ENCODE results near the gene CIAO3.

The CIAO3 gene

GRCh38 chr16:695355-696089 is 45.3 kb downstream of the CIAO3 start (continued):
- peak; percentile 46; the same call in 1 of the 2 replicates for TF ChIP-seq HIC1 (tag by site-specific recombination; IDR thresholded peaks at IDR 0.05)
- no peak for TF ChIP-seq ZNF658 (tag by site-specific recombination; IDR thresholded peaks at IDR 0.05)
- no peak for TF ChIP-seq SETDB1 (IDR thresholded peaks at IDR 0.05; ENCODE audit: insufficient read length, low read length)
- no peak for TF ChIP-seq ZNF157 (tag by site-specific recombination; IDR thresholded peaks at IDR 0.05)
- peak; percentile 81 for TF ChIP-seq ZBTB8A (tag by site-specific recombination; IDR thresholded peaks at IDR 0.05)
- TF ChIP-seq ZNF169 (tag by site-specific recombination; IDR thresholded peaks at IDR 0.05), result no peak
- TF ChIP-seq ZNF2 (tag by site-specific recombination; IDR thresholded peaks at IDR 0.05), result peak; percentile 55; the same call in 1 of the 2 replicates
- TF ChIP-seq ZNF391 (tag by site-specific recombination; IDR thresholded peaks at IDR 0.05; ENCODE audit: borderline replicate concordance, low read depth), result peak; percentile 70; the same call in 1 of the 2 replicates
- TF ChIP-seq, protein P1, sequence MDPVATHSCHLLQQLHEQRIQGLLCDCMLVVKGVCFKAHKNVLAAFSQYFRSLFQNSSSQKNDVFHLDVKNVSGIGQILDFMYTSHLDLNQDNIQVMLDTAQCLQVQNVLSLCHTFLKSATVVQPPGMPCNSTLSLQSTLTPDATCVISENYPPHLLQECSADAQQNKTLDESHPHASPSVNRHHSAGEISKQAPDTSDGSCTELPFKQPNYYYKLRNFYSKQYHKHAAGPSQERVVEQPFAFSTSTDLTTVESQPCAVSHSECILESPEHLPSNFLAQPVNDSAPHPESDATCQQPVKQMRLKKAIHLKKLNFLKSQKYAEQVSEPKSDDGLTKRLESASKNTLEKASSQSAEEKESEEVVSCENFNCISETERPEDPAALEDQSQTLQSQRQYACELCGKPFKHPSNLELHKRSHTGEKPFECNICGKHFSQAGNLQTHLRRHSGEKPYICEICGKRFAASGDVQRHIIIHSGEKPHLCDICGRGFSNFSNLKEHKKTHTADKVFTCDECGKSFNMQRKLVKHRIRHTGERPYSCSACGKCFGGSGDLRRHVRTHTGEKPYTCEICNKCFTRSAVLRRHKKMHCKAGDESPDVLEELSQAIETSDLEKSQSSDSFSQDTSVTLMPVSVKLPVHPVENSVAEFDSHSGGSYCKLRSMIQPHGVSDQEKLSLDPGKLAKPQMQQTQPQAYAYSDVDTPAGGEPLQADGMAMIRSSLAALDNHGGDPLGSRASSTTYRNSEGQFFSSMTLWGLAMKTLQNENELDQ (tag by site-specific recombination; IDR thresholded peaks at IDR 0.05; ENCODE audit: low read depth), result no peak
- no peak for TF ChIP-seq ZNF677 (tag by site-specific recombination; IDR thresholded peaks at IDR 0.05)
- 0 out of 2 replicates have a peak, but pooled peaks have one; percentile 17 for TF ChIP-seq KLF16 (tag by site-specific recombination; IDR thresholded peaks at IDR 0.05)
- TF ChIP-seq, protein P2, sequence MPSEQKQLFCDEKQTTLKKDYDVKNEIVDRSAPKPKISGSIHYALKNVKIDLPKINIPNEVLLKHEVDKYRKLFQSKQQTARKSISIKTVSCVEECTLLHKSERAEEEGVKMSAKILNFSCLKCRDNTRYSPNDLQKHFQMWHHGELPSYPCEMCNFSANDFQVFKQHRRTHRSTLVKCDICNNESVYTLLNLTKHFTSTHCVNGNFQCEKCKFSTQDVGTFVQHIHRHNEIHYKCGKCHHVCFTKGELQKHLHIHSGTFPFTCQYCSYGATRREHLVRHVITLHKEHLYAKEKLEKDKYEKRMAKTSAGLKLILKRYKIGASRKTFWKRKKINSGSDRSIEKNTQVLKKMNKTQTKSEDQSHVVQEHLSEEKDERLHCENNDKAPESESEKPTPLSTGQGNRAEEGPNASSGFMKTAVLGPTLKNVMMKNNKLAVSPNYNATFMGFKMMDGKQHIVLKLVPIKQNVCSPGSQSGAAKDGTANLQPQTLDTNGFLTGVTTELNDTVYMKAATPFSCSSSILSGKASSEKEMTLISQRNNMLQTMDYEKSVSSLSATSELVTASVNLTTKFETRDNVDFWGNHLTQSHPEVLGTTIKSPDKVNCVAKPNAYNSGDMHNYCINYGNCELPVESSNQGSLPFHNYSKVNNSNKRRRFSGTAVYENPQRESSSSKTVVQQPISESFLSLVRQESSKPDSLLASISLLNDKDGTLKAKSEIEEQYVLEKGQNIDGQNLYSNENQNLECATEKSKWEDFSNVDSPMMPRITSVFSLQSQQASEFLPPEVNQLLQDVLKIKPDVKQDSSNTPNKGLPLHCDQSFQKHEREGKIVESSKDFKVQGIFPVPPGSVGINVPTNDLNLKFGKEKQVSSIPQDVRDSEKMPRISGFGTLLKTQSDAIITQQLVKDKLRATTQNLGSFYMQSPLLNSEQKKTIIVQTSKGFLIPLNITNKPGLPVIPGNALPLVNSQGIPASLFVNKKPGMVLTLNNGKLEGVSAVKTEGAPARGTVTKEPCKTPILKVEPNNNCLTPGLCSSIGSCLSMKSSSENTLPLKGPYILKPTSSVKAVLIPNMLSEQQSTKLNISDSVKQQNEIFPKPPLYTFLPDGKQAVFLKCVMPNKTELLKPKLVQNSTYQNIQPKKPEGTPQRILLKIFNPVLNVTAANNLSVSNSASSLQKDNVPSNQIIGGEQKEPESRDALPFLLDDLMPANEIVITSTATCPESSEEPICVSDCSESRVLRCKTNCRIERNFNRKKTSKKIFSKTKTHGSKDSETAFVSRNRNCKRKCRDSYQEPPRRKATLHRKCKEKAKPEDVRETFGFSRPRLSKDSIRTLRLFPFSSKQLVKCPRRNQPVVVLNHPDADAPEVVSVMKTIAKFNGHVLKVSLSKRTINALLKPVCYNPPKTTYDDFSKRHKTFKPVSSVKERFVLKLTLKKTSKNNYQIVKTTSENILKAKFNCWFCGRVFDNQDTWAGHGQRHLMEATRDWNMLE (tag by site-specific recombination; conservative IDR thresholded peaks at IDR 0.05; ENCODE audit: low read depth), result no peak
- no peak for TF ChIP-seq ZNF248 (tag by site-specific recombination; IDR thresholded peaks at IDR 0.05)
- TF ChIP-seq ZNF449 (tag by site-specific recombination; IDR thresholded peaks at IDR 0.05), result peak; percentile 87
- no peak for TF ChIP-seq ZNF830 (tag by site-specific recombination; IDR thresholded peaks at IDR 0.05; ENCODE audit: low read depth)
- no peak for TF ChIP-seq ZNF214 (tag by site-specific recombination; IDR thresholded peaks at IDR 0.05; ENCODE audit: borderline replicate concordance)
- no peak for TF ChIP-seq ZNF776 (tag by site-specific recombination; IDR thresholded peaks at IDR 0.05; ENCODE audit: borderline replicate concordance)
- TF ChIP-seq, protein P3, sequence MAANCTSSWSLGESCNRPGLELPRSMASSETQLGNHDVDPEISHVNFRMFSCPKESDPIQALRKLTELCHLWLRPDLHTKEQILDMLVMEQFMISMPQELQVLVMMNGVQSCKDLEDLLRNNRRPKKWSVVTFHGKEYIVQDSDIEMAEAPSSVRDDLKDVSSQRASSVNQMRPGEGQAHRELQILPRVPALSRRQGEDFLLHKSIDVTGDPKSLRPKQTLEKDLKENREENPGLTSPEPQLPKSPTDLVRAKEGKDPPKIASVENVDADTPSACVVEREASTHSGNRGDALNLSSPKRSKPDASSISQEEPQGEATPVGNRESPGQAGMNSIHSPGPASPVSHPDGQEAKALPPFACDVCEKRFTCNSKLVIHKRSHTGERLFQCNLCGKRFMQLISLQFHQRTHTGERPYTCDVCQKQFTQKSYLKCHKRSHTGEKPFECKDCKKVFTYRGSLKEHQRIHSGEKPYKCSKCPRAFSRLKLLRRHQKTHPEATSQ (tag by site-specific recombination; IDR thresholded peaks at IDR 0.05), result 0 out of 2 replicates have a peak, but pooled peaks have one; percentile 40
- TF ChIP-seq ZNF555 (tag by site-specific recombination; conservative IDR thresholded peaks at IDR 0.05), result no peak
- TF ChIP-seq ZNF701 (tag by site-specific recombination; IDR thresholded peaks at IDR 0.05), result no peak
- TF ChIP-seq ZNF670 (tag by site-specific recombination; IDR thresholded peaks at IDR 0.05; ENCODE audit: low read depth), result no peak
- no peak for TF ChIP-seq ZNF19 (tag by site-specific recombination; IDR thresholded peaks at IDR 0.05; ENCODE audit: low read depth)
- TF ChIP-seq, protein P4, sequence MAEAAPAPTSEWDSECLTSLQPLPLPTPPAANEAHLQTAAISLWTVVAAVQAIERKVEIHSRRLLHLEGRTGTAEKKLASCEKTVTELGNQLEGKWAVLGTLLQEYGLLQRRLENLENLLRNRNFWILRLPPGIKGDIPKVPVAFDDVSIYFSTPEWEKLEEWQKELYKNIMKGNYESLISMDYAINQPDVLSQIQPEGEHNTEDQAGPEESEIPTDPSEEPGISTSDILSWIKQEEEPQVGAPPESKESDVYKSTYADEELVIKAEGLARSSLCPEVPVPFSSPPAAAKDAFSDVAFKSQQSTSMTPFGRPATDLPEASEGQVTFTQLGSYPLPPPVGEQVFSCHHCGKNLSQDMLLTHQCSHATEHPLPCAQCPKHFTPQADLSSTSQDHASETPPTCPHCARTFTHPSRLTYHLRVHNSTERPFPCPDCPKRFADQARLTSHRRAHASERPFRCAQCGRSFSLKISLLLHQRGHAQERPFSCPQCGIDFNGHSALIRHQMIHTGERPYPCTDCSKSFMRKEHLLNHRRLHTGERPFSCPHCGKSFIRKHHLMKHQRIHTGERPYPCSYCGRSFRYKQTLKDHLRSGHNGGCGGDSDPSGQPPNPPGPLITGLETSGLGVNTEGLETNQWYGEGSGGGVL (tag by site-specific recombination; IDR thresholded peaks at IDR 0.05), result no peak
- TF ChIP-seq ZNF416 (tag by site-specific recombination; IDR thresholded peaks at IDR 0.05), result no peak
